Spleen (tissue), 7 donors: ENCODE data around the gene LGALS9.

Source experiments
- POLR2A ChIP-seq, 3 donors: fragments of 450-650 bp; IDR thresholded peaks; one replicate each; pipeline ENCODE4 v1.5.1; 2017; ENCODE audit warnings: antibody characterized with exemption in 3 of 3, mild to moderate bottlenecking in 1 of 3
- TF ChIP-seq, protein P1 (sequence below), 11 experiments: fragments of 200-600 bp in 7 of 11; fragments of 450-650 bp in 4 of 11; sonication (generic) in 4 of 11; IDR thresholded peaks in 8 of 11; conservative IDR thresholded peaks in 3 of 11; 1 replicate in 7 of 11; 2 replicates in 4 of 11; pipeline versions ENCODE4 v1.4.0 to v1.8.0; 2016 to 2021; ENCODE audit warnings: antibody characterized with exemption in 11 of 11, inconsistent platforms in 4 of 11, mild to moderate bottlenecking in 1 of 11
- donor health status: DM: no; HTN: no; CAD: no; lungs with moderate emphysema.
- donor health status: DM: no; HTN: no; CAD: no.
- donor health status: DM: no; HTN: no; CAD: no.

DNA sequence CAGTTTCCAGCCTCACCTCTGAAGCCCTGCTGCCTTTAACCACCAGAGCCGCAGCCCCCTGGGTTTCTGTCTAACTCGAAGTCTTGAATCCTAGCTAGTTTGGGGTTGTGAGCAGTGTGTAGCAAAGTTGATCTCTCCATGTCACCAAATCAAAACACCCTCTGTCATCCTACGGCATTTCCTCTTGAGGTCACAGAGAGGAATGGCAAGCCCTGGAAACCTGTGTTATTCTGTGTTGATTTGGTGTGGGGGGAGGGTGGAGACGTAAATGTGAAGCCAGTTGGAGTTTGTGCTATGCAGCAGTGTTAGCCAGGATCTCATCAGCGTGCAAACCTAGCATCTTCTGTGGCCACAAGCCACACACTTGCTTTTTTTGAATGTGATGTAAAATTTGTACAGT, 5.1 kb upstream of the LGALS9 start:
- TF ChIP-seq POLR2A (IDR thresholded peaks at IDR 0.05) = no peak
- TF ChIP-seq, protein P1, sequence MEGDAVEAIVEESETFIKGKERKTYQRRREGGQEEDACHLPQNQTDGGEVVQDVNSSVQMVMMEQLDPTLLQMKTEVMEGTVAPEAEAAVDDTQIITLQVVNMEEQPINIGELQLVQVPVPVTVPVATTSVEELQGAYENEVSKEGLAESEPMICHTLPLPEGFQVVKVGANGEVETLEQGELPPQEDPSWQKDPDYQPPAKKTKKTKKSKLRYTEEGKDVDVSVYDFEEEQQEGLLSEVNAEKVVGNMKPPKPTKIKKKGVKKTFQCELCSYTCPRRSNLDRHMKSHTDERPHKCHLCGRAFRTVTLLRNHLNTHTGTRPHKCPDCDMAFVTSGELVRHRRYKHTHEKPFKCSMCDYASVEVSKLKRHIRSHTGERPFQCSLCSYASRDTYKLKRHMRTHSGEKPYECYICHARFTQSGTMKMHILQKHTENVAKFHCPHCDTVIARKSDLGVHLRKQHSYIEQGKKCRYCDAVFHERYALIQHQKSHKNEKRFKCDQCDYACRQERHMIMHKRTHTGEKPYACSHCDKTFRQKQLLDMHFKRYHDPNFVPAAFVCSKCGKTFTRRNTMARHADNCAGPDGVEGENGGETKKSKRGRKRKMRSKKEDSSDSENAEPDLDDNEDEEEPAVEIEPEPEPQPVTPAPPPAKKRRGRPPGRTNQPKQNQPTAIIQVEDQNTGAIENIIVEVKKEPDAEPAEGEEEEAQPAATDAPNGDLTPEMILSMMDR (IDR thresholded peaks at IDR 0.05 in 8 of 11, conservative IDR thresholded peaks at IDR 0.05 in 3 of 11) = no peak
